Activated CD4-positive, CD25-positive, alpha-beta regulatory T cell (primary cell): Measurements from ENCODE around the gene PFKM.
A peak's percentile ranks its signal among the peaks of the same experiment; 100 is the strongest.

ENCODE experiments used
- DNase-seq, 4 experiments: peaks; one replicate each; lab custom pipeline; 2025; lab: John Stamatoyannopoulos, UW

The PFKM gene

DNA sequence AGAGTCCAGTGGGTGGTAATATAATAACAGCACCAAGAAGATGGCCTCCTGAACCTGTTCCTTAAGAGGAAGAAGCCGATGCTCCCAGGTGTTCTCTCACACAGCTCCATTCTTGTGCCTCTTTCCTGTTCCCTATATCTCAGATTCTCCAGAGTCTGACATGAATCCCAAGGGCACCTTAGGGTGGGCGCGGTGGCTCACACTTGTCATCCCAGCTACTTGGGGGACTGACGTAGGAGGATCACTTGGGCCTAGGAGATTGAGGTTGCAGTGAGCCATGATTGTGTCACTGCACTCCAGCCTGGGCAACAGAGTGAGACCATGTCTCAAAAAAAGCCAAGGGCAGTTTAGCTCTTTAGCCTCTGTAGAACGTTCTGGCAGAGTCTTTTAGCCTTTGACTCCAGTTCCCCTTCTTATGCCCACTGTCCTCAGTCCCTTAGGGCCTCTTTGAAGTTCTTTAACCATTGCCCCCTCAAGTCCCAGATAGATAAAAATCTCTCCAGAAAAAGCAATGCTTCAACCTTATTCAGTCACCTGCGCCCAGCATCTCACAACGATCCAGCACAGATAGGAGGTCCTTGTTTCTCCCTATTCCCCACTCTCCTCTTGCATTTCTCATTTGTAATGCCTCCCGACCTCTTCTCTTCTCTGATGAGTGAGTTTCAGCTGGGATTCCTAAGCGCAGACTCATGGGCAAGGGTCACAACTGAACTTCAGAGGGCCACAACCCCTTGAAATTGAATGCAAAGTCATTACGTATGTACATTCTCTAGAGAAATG lies 68.9 kb downstream of the PFKM start:
- DNase-seq, result no peak

- peak; percentile 14 to 61 (median 48) for DNase-seq
Observed at GRCh38 chr12:48189331-48190125, 70.4 kb downstream of the PFKM start.

DNA sequence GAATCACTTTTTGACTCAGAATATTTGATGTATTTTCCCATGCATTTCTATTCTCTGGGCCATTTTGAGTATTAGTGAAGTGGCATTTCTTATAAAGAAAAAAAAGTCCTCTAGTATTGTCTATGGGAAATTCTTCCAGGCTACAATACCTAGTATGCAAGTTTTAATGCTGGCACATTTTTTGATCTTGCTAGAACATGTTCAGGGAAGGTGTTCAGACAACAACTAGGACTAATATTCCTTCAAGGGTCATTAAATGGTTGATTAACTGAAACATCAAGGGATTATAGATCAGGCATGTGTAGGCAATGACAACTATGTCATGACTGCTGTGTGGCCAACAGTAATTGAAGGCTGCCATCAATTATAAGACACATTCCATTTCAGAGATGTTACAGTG lies 71.9 kb downstream of the PFKM start:
- DNase-seq, result no peak

DNA sequence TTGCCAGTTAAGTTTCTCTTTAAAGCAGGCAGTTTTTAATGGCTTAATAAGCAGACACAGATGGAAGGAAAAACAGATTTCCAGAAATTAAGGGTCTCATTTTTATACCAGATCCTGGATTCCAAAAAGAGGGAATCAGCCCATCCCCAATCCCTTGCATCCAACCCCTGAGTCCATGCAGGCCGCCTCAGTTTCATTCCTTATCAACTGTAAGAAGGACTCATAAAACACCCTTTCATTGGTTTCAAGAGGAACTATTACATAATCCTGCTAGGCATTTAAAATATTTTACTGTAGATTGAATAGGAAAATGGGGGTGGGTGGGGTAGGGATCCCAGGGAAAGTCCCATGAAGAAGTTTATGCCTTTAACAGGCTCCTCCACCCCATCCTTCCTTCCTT lies 73.7 kb downstream of the PFKM start:
- DNase-seq, result no peak

GRCh38 chr12:48193623-48194022 lies 74.5 kb downstream of the PFKM start:
- DNase-seq, result no peak

DNA sequence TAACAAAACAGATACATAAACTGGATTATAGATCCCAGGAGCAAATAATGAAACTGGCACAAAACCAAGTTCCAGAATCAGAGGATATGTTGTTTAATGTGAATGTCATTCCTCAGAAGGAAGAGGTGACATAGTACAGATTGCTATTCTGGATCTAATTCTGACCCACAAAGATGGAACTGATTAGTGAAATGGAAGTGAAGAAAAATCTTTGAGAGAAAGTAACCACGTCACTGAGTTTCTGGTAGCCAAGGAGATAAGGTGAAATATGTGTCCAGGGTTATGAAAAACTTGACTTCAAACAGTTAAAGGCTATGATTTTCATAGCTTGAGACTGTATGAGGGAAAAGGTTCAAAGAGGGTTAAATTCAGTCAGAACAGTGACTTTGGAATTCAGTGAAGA lies 75.6 kb downstream of the PFKM start:
- DNase-seq, result no peak
